ENCODE measurements around the gene NTM. TPM values are rescaled to one million over a fixed set of nuclear protein-coding genes. Genes with fewer than 3 reads are reported as not detected.

Gene NTM
- total RNA-seq, 4 donors from 2014 or later: 0.21 to 3.2 (median 0.84) TPM

DNA sequence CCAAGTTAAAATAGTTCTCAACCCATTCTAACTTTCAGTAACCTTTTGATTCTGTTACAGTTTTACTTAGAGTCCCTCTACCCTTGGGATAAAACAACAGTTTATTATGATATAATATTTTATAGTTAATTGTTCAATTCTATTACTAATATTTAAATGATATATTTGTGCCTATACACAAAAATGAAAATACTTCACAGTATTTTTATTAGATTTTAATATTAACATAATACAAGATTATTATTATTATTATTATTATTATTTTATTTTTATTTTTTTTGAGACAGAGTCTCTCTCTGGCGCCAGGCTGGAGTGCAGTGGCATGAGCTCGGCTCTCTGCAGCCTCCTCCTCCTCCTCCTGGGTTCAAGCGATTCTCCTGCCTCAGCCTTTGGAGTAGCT, 416.7 kb downstream of the NTM start:
- TF ChIP-seq POLR2A (IDR thresholded peaks at IDR 0.05): no peak
- TF ChIP-seq, protein P1, sequence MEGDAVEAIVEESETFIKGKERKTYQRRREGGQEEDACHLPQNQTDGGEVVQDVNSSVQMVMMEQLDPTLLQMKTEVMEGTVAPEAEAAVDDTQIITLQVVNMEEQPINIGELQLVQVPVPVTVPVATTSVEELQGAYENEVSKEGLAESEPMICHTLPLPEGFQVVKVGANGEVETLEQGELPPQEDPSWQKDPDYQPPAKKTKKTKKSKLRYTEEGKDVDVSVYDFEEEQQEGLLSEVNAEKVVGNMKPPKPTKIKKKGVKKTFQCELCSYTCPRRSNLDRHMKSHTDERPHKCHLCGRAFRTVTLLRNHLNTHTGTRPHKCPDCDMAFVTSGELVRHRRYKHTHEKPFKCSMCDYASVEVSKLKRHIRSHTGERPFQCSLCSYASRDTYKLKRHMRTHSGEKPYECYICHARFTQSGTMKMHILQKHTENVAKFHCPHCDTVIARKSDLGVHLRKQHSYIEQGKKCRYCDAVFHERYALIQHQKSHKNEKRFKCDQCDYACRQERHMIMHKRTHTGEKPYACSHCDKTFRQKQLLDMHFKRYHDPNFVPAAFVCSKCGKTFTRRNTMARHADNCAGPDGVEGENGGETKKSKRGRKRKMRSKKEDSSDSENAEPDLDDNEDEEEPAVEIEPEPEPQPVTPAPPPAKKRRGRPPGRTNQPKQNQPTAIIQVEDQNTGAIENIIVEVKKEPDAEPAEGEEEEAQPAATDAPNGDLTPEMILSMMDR (IDR thresholded peaks at IDR 0.05): no peak
- intact Hi-C loops (cut with DNase I): no loop called here
- no peak for DNase-seq
- Histone ChIP-seq H3K9me3 (peaks cover 0 to 6% (median 0%) of the 10 kb centered on the region in 3 donors), H3K4me3 (no peak overlapping the region), H3K4me1 (no peaks in the 10 kb centered on the region), H3K27ac (no peak overlapping the region), H3K27me3 (no peaks in the 10 kb centered on the region), H3K36me3 (no peaks in the 10 kb centered on the region)
- 55 to 67% methylated on average over 3 of the region's 3 CpGs for WGBS, 2 donors

DNA sequence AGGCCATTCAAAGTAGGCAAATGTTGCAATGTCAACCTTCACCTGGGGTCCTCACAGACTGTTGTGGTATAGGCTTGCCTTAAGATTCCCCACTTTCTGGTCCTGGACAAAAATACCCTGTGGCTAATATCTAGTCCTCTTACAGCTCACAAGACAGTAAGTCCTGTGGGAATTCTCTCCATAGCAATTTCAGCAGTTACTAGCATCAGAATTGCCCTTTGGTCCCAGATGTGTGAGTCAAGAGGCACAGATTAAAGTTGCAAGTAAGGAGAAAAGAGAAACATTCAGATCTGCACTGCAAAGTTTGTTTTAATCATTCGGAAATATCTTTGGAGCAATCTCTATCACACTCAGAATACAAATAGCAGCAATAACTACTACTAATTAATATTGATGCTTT, 420.2 kb downstream of the NTM start:
- no peak overlapping the region for H3K27ac ChIP-seq

DNA sequence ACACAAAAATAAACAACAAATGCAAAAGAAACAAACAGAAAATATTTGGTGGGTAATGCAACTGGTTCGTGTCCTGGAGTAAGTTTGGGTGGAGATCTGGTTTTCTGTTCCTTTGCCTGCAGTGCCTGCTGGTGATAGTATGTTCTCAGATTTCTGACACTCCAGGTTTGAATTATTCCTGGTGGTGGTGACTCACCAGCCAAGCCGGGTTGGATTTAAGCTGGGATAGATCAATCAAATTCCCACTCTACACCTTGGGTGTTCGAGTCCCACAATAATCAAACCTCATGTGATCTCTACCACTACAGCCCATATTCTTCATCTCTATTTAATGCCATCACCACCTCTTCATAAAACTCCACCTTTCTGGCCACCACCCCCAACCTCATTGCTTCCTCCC, 421.8 kb downstream of the NTM start:
- TF ChIP-seq POLR2A (IDR thresholded peaks at IDR 0.05): no peak
- TF ChIP-seq, protein P1 (IDR thresholded peaks at IDR 0.05): no peak

More for the DNA sequence above, 420.2 kb downstream of the NTM start:
- TF ChIP-seq, protein P1 (IDR thresholded peaks at IDR 0.05): no peak
- Histone ChIP-seq H3K36me3 (no peaks in the 10 kb centered on the region), H3K27me3 (no peaks in the 10 kb centered on the region), H3K4me1 (no peaks in the 10 kb centered on the region), H3K4me3 (no peak overlapping the region), H3K9me3 (peaks cover 0 to 6% (median 0%) of the 10 kb centered on the region in 3 donors)
- DNase-seq: no peak
- WGBS, 2 donors: 65 to 75% methylated on average over 1 of the region's 1 CpG
- intact Hi-C loops (cut with DNase I): no loop called here

DNA sequence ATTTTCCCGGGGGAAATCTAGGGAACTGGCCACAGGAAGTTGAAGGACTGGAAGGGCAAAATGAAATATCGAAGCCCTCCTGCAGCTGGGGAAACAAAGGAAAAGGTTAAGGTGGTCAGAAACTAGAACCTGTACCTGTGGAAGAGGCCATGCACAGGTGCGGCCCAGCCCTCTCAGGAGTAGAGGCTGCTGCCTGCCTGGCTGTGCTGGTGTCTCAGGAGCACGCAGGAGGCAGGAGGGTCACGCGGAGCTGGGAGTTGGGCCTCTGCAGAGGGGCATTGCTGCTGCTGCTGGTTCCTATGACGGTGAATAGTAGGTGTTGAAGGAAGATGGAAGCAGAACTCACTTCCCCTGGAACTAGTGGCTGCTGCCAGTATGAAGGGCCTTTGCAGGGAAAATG, 425.7 kb downstream of the NTM start:
- Histone ChIP-seq H3K4me3 (no peak overlapping the region), H3K9me3 (no peaks in the 10 kb centered on the region), H3K4me1 (no peaks in the 10 kb centered on the region), H3K36me3 (no peaks in the 10 kb centered on the region), H3K27ac (no peak overlapping the region), H3K27me3 (no peaks in the 10 kb centered on the region)
- intact Hi-C loops (cut with DNase I): no loop called here
- no peak for DNase-seq
- WGBS, 2 donors: 48 to 71% methylated on average over 3 to 5 of the region's 7 CpGs
- TF ChIP-seq, protein P1 (IDR thresholded peaks at IDR 0.05): no peak
- no peak for TF ChIP-seq POLR2A (IDR thresholded peaks at IDR 0.05)

More for the DNA sequence above, 421.8 kb downstream of the NTM start:
- H3K36me3 ChIP-seq: no peaks in the 10 kb centered on the region
- no peaks in the 10 kb centered on the region for H3K4me1 ChIP-seq
- peaks cover 0 to 6% (median 0%) of the 10 kb centered on the region in 3 donors for H3K9me3 ChIP-seq
- H3K4me3 ChIP-seq: no peak overlapping the region
- H3K27ac ChIP-seq: no peak overlapping the region
- H3K27me3 ChIP-seq: no peaks in the 10 kb centered on the region
- WGBS, 2 donors: 60 to 64% methylated on average over 3 of the region's 3 CpGs
- DNase-seq: no peak
- intact Hi-C loops (cut with DNase I): no loop called here

DNA sequence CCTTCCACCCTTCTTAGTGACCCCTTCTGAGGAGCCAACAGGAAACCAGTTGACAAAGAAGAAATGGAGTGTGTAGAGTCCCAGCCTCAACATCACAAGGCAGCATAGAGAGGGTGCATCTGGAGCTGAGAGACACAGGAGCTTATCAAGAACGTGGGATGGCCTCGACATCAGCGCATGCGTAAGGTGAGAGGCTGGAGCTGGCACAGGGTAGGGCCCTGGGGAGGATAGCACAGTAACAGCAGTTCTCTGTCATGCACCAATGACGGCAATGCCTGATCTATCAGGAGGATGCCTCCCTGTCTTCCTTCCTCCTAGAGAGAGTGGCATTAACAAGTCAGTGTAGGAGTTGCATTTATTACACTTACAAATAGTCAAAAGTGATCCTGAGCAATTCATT, 426.1 kb downstream of the NTM start:
- 67 to 73% methylated on average over 5 of the region's 5 CpGs for WGBS, 2 donors

More for the DNA sequence above, 426.1 kb downstream of the NTM start:
- Histone ChIP-seq H3K9me3 (no peaks in the 10 kb centered on the region), H3K27me3 (no peaks in the 10 kb centered on the region), H3K4me1 (no peaks in the 10 kb centered on the region), H3K36me3 (no peaks in the 10 kb centered on the region), H3K4me3 (no peak overlapping the region), H3K27ac (no peak overlapping the region)
- intact Hi-C loops (cut with DNase I): no loop called here
- TF ChIP-seq, protein P1 (IDR thresholded peaks at IDR 0.05): no peak
- DNase-seq: no peak

All from esophagus squamous epithelium (tissue), 5 donors.